B cell (primary cell): ENCODE results near the gene DSC1. TPM values are rescaled to one million over a fixed set of nuclear protein-coding genes. Genes with fewer than 3 reads are reported as not detected.

Experiments used
- ATAC-seq: fragments of 200-7000 bp; cut with Tn5 transposase; one replicate; pipeline ENCODE4 v1.10.0; 2021; ENCODE audit warnings: low read depth, mild to moderate bottlenecking, moderate number of reproducible peaks, moderate library complexity
- CTCF ChIA-PET: fragments of 350-600 bp; sonication (Branson Sonifier 250); formaldehyde crosslinking; loops from one replicate; lab custom pipeline; 2021; ENCODE audit warnings: antibody characterized with exemption, inconsistent platforms; lab: Charles Lee
- POLR2A ChIA-PET: fragments of 350-600 bp; sonication (Branson Sonifier 250); formaldehyde crosslinking; loops from one replicate; lab custom pipeline; 2021; ENCODE audit warnings: antibody characterized with exemption; lab: Charles Lee
- DNase-seq: peaks from one replicate; pipeline ENCODE4 v3.0.0; 2013
- H2AFZ ChIP-seq: 2 replicates; pipeline ENCODE4 v1.6.1; 2012; ENCODE audit warnings: mild to moderate bottlenecking, low read depth, low read length; ENCODE audit not compliant: insufficient read depth, poor library complexity, severe bottlenecking
- H3K27ac ChIP-seq, 2 donors: 1 replicate in 1 of 2; 2 replicates in 1 of 2; pipeline ENCODE4 v1.5.1; 2012 to 2013; ENCODE audit warnings: low read length in 2 of 2, mild to moderate bottlenecking in 2 of 2, moderate library complexity in 1 of 2
- H3K27me3 ChIP-seq, 4 experiments: fragments of 200-600 bp in 1 of 4; sonication (generic) in 1 of 4; replicated peaks in 1 of 4; 1 replicate in 2 of 4; 2 replicates in 2 of 4; pipeline versions ENCODE4 v1.6.1 to v1.7.0; 2013 to 2016; ENCODE audit warnings: low read length in 3 of 4, mild to moderate bottlenecking in 2 of 4, mixed read lengths in 1 of 4, moderate library complexity in 1 of 4; ENCODE audit not compliant: insufficient read depth in 4 of 4, control insufficient read depth in 3 of 4; ENCODE audit errors: control extremely low read depth in 1 of 4
- H3K36me3 ChIP-seq, 2 experiments: replicated peaks in 1 of 2; 1 replicate in 1 of 2; 2 replicates in 1 of 2; pipeline versions ENCODE4 v1.6.1 to v1.7.1; 2013; ENCODE audit warnings: low read length in 1 of 2; ENCODE audit not compliant: insufficient read depth in 2 of 2, control insufficient read depth in 1 of 2; ENCODE audit errors: control extremely low read depth in 1 of 2, extremely low read depth in 1 of 2
- H3K4me1 ChIP-seq, 2 donors: fragments of 200-600 bp in 1 of 2; sonication (generic) in 1 of 2; 1 replicate in 1 of 2; 2 replicates in 1 of 2; pipeline versions ENCODE4 v1.5.1 to v1.6.1; 2013 to 2017; ENCODE audit warnings: low read length in 2 of 2; ENCODE audit not compliant: control insufficient read depth in 2 of 2, insufficient read depth in 2 of 2
- H3K4me2 ChIP-seq: replicated peaks from 2 replicates; pipeline ENCODE3; 2012; ENCODE audit warnings: mild to moderate bottlenecking, low read depth, low read length; ENCODE audit not compliant: poor library complexity, severe bottlenecking
- H3K4me3 ChIP-seq, 5 experiments: fragments of 200-600 bp in 1 of 5; sonication (generic) in 1 of 5; 1 replicate in 3 of 5; 2 replicates in 2 of 5; pipeline versions ENCODE4 v1.5.1 to v1.7.0; 2011 to 2016; ENCODE audit warnings: low read length in 4 of 5, mild to moderate bottlenecking in 4 of 5, low read depth in 2 of 5, control low read depth in 1 of 5, moderate library complexity in 1 of 5; ENCODE audit not compliant: insufficient read depth in 1 of 5; ENCODE audit errors: control extremely low read depth in 1 of 5, extremely low read depth in 1 of 5
- H3K79me2 ChIP-seq: fragments of 200-600 bp; sonication (generic); one replicate; pipeline ENCODE4 v1.6.0; 2016; ENCODE audit warnings: low read length; ENCODE audit not compliant: control insufficient read depth, insufficient read depth
- H3K9ac ChIP-seq: fragments of 200-600 bp; sonication (generic); 2 replicates; pipeline ENCODE4 v1.6.1; 2017; ENCODE audit warnings: mild to moderate bottlenecking, low read length, moderate library complexity
- H3K9me3 ChIP-seq, 3 donors: one replicate each; pipeline versions ENCODE4 v1.6.1 to v1.7.1; 2013; ENCODE audit warnings: low read length in 2 of 3; ENCODE audit not compliant: control insufficient read depth in 2 of 3, insufficient read depth in 1 of 3; ENCODE audit errors: control extremely low read depth in 1 of 3
- H4K20me1 ChIP-seq: 2 replicates; pipeline ENCODE4 v1.6.0; 2012; ENCODE audit warnings: mild to moderate bottlenecking, low read length; ENCODE audit not compliant: insufficient read depth, control insufficient read depth, poor library complexity, severe bottlenecking
- H3K27ac Mint-ChIP-seq: one replicate; pipeline ENCODE4 v1.8.0; 2021; ENCODE audit warnings: mixed read lengths
- H3K27me3 Mint-ChIP-seq: one replicate; pipeline ENCODE4 v1.8.0; 2021; ENCODE audit warnings: mixed read lengths
- H3K4me1 Mint-ChIP-seq: one replicate; pipeline ENCODE4 v1.8.0; 2021; ENCODE audit warnings: mixed read lengths
- H3K4me3 Mint-ChIP-seq: one replicate; pipeline ENCODE4 v1.8.0; 2021; ENCODE audit warnings: mixed read lengths
- H3K9me3 Mint-ChIP-seq: one replicate; pipeline ENCODE4 v1.8.0; 2022; ENCODE audit warnings: mixed read lengths; ENCODE audit not compliant: insufficient read depth
- EZH2 ChIP-seq: IDR thresholded peaks from 2 replicates; pipeline ENCODE4 v1.6.1; 2012; ENCODE audit warnings: borderline replicate concordance, low read depth, mild to moderate bottlenecking, moderate library complexity, low read length; ENCODE audit not compliant: insufficient read depth, poor library complexity, severe bottlenecking
- WGBS: methylation state at CpG from one replicate; pipeline ENCODE4 v1.1.5; 2013; ENCODE audit warnings: missing lambda C conversion rate; ENCODE audit not compliant: insufficient coverage; 5-methylcytosine and 5-hydroxymethylcytosine counted together
- intact Hi-C: fragments of 100-400 bp; cut with micrococcal nuclease; formaldehyde crosslinking; loops from one replicate; pipeline ENCODE4 v1.10.0; 2022
- polyA plus RNA-seq: library from polyadenylated mRNA; depleted of rRNA; stranded (reverse); fragments of >200 nt; gene quantifications from 2 replicates; pipeline ENCODE4 v1.2.3, GENCODE V29; 2012
- total RNA-seq, 2 donors: library from RNA; stranded (reverse); fragments of 120-200 nt in 1 of 2; gene quantifications; 1 replicate in 1 of 2; 2 replicates in 1 of 2; pipeline versions ENCODE4 v1.2.3 to v1.2.4, GENCODE V29; 2013 to 2022
- TF ChIP-seq, protein P1 (sequence below): fragments of 200-600 bp; IDR thresholded peaks from one replicate; pipeline ENCODE4 v1.8.0; 2022; ENCODE audit warnings: antibody characterized with exemption, mild to moderate bottlenecking

DSC1 gene
- total and polyA plus RNA-seq, 2 donors (not counting 1 experiment from before 2014, with no cell fraction given) = not detected

DNA sequence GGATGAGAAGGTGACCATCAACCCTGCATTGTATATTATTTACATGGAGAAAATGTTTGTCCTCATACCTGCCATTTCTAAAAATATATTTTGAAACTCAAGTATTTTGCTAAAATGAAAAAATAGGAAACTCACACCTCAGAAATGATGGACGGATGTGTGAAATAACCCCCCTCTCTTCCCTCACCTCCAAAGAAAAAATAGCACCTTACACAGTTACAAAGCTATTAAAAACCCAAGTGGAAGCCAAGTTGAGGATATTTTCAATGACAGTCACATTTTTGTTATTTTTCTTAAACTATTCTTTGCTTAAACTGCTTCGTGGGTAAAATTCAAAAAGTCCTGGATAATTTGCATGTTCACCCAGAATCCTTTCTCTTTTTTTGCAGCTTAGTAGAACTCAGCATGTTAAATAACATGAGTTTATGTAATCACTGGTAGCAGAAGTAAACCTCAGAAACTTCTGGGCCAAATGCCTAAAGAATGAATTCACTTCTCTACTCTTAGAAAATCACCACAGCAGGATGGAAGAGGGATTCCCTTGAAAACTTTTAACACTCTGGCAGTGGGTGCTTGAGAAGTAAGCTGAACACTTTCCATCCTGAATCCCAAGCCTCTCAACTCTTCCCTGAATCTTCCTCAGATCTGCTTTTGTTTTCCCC, 768 bp downstream of the DSC1 start:
- CTCF ChIA-PET = interaction anchor here (0.6 kb wide), 1 partner anchor 89 kb away, joined by 4 read pairs; no protein-coding TSS in a partner anchor

More for the DNA sequence above, 768 bp downstream of the DSC1 start:
- ATAC-seq (no peak), DNase-seq (no peak)
- no peak overlapping the region for H3K9ac ChIP-seq
- no peaks in the 10 kb centered on the region for H3K27me3 ChIP-seq
- H3K9me3 ChIP-seq = peaks cover 0 to 3% (median 0%) of the 10 kb centered on the region in 3 donors
- intact Hi-C loops = no loop called here
- Mint-ChIP-seq H3K4me1 (no peaks in the 10 kb centered on the region), H3K27me3 (no peaks in the 10 kb centered on the region), H3K4me3 (no peak overlapping the region), H3K27ac (no peak overlapping the region), H3K9me3 (no peaks in the 10 kb centered on the region)
- H3K79me2 ChIP-seq = no peaks in the 10 kb centered on the region
- no peak overlapping the region for H2AFZ ChIP-seq
- H3K27ac ChIP-seq = no peak overlapping the region
- TF ChIP-seq EZH2 = no peak
- TF ChIP-seq, protein P1, sequence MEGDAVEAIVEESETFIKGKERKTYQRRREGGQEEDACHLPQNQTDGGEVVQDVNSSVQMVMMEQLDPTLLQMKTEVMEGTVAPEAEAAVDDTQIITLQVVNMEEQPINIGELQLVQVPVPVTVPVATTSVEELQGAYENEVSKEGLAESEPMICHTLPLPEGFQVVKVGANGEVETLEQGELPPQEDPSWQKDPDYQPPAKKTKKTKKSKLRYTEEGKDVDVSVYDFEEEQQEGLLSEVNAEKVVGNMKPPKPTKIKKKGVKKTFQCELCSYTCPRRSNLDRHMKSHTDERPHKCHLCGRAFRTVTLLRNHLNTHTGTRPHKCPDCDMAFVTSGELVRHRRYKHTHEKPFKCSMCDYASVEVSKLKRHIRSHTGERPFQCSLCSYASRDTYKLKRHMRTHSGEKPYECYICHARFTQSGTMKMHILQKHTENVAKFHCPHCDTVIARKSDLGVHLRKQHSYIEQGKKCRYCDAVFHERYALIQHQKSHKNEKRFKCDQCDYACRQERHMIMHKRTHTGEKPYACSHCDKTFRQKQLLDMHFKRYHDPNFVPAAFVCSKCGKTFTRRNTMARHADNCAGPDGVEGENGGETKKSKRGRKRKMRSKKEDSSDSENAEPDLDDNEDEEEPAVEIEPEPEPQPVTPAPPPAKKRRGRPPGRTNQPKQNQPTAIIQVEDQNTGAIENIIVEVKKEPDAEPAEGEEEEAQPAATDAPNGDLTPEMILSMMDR = no peak
- POLR2A ChIA-PET = no interaction called here
- H3K4me1 ChIP-seq = no peaks in the 10 kb centered on the region
- H3K4me3 ChIP-seq = no peak overlapping the region
- no peak overlapping the region for H3K4me2 ChIP-seq
- H4K20me1 ChIP-seq = no peaks in the 10 kb centered on the region
- WGBS = no CpG with 5 or more reads among the region's 2 CpGs
- no peaks in the 10 kb centered on the region for H3K36me3 ChIP-seq
